Colonic mucosa (tissue), 4 donors: ENCODE data around the gene AMBRA1. TPM values are rescaled to one million over a fixed set of nuclear protein-coding genes. Genes with fewer than 3 reads are reported as not detected.

Source experiments
- DNase-seq: peaks from one replicate; pipeline ENCODE4 v3.0.0-alpha.2; 2020
- H3K27ac ChIP-seq: fragments of 200-600 bp; one replicate; pipeline ENCODE4 v1.8.0; 2021
- H3K27me3 ChIP-seq: fragments of 200-600 bp; one replicate; pipeline ENCODE4 v1.8.0; 2021
- H3K36me3 ChIP-seq: fragments of 200-600 bp; one replicate; pipeline ENCODE4 v1.8.0; 2021
- H3K4me1 ChIP-seq: fragments of 200-600 bp; one replicate; pipeline ENCODE4 v1.8.0; 2021; ENCODE audit warnings: mild to moderate bottlenecking
- H3K4me3 ChIP-seq: fragments of 200-600 bp; one replicate; pipeline ENCODE4 v1.8.0; 2021
- H3K9ac ChIP-seq, 2 donors: one replicate each; pipeline ENCODE4 v1.7.0; 2013; ENCODE audit warnings: control low read depth in 2 of 2, low read depth in 2 of 2, low read length in 2 of 2
- H3K9me3 ChIP-seq: fragments of 200-600 bp; one replicate; pipeline ENCODE4 v1.8.0; 2021
- CTCF ChIP-seq: fragments of 200-600 bp; IDR thresholded peaks from one replicate; pipeline ENCODE4 v1.8.0; 2022; ENCODE audit warnings: antibody characterized with exemption, mild to moderate bottlenecking
- intact Hi-C: fragments of 100-400 bp; cut with DNase I; formaldehyde crosslinking; loops from one replicate; pipeline ENCODE4 v1.14.1; 2022
- total RNA-seq, 2 donors: library from RNA; stranded (reverse); fragmentation: NEBNext Ultra II Directional in 1 of 2; extraction: Animal tissue kit (Norgen Biotek cat#: 25700) in 1 of 2; gene quantifications; one replicate each; pipeline ENCODE4 v1.2.1, GENCODE V29; 2021
- donor health status: healthy.
- donor health status: DM: no; HTN: no; CAD: no.
- donor health status: DM: no; HTN: no; CAD: no.

AMBRA1 gene
- total RNA-seq, 2 donors from 2014 or later: 32.7 to 33.8 TPM

GRCh38 chr11:46484101-46484500, 109.7 kb downstream of the AMBRA1 start:
- H3K27me3 ChIP-seq: no peaks in the 10 kb centered on the region
- H3K4me3 ChIP-seq: no peak overlapping the region
- no peak for TF ChIP-seq CTCF
- H3K4me1 ChIP-seq: no peaks in the 10 kb centered on the region
- H3K36me3 ChIP-seq: no peaks in the 10 kb centered on the region
- H3K9ac ChIP-seq: no peak overlapping the region
- H3K27ac ChIP-seq: no peak overlapping the region
- DNase-seq: no peak
- H3K9me3 ChIP-seq: no peaks in the 10 kb centered on the region
- intact Hi-C loops: no loop called here

GRCh38 chr11:46480909-46481308, 112.9 kb downstream of the AMBRA1 start:
- H3K4me3 ChIP-seq: no peak overlapping the region
- intact Hi-C loops: no loop called here
- no peak overlapping the region for H3K27ac ChIP-seq
- no peaks in the 10 kb centered on the region for H3K36me3 ChIP-seq
- no peak for DNase-seq
- no peaks in the 10 kb centered on the region for H3K9me3 ChIP-seq
- no peaks in the 10 kb centered on the region for H3K4me1 ChIP-seq
- H3K27me3 ChIP-seq: no peaks in the 10 kb centered on the region
- no peak overlapping the region for H3K9ac ChIP-seq
- TF ChIP-seq CTCF: no peak

GRCh38 chr11:46480166-46480726, 113.6 kb downstream of the AMBRA1 start:
- no peak for DNase-seq
- Histone ChIP-seq H3K27me3 (no peaks in the 10 kb centered on the region), H3K9me3 (no peaks in the 10 kb centered on the region), H3K4me3 (no peak overlapping the region), H3K36me3 (no peaks in the 10 kb centered on the region), H3K4me1 (no peaks in the 10 kb centered on the region), H3K27ac (no peak overlapping the region), H3K9ac (no peak overlapping the region)
- intact Hi-C loops: no loop called here
- TF ChIP-seq CTCF: no peak

- TF ChIP-seq CTCF: no peak
- Histone ChIP-seq H3K4me1 (no peaks in the 10 kb centered on the region), H3K27me3 (no peaks in the 10 kb centered on the region), H3K27ac (no peak overlapping the region), H3K36me3 (no peaks in the 10 kb centered on the region), H3K9me3 (no peaks in the 10 kb centered on the region), H3K4me3 (no peak overlapping the region), H3K9ac (no peak overlapping the region)
- intact Hi-C loops: no loop called here
- no peak for DNase-seq
These were observed 114.2 kb downstream of the AMBRA1 start for GRCh38 chr11:46479601-46480000.

GRCh38 chr11:46478196-46478595, 115.6 kb downstream of the AMBRA1 start:
- H3K9me3 ChIP-seq: no peaks in the 10 kb centered on the region
- no peak overlapping the region for H3K4me3 ChIP-seq
- DNase-seq: no peak
- H3K27ac ChIP-seq: no peak overlapping the region
- no peaks in the 10 kb centered on the region for H3K36me3 ChIP-seq
- H3K4me1 ChIP-seq: no peaks in the 10 kb centered on the region
- no peaks in the 10 kb centered on the region for H3K27me3 ChIP-seq
- intact Hi-C loops: no loop called here
- no peak overlapping the region for H3K9ac ChIP-seq
- TF ChIP-seq CTCF: no peak
